Measurements from ENCODE around the gene ST8SIA4. TPM values are rescaled to one million over a fixed set of nuclear protein-coding genes. Genes with fewer than 3 reads are reported as not detected.
A peak's percentile ranks its signal among the peaks of the same experiment; 100 is the strongest.
"Not testable (repeated sequence)": the region's sequence is repeated elsewhere in the genome, so short reads cannot be mapped to it uniquely, and the experiment has no call there.

ST8SIA4 gene
- total RNA-seq, 1 donor from 2014 or later, result 6.3 TPM

DNA sequence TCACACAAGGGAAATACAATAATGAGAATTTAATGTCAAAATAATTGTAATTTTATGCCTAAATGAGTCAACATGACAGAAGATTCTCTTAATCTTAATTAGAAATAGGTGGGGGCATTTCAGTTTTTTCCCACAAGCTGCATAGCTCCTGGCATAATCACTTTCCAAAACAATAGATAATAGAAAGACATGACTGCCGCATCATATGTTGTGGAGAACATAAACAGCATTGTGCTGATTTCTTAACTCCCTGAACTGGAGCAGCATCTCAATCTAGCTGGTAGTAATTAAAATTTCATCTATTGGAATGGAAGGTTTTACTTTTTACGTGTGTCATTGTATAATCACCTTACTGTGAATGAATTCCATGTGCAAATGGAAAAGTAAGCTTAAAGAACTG lies 112.1 kb downstream of the ST8SIA4 start:
- Histone ChIP-seq H3K4me3 (ENCODE audit: low read length in 3 of 3) (no peak overlapping the region), H3K27ac (ENCODE audit: low read depth, low read length) (no peak overlapping the region), H3K36me3 (ENCODE audit: control insufficient read depth in 3 of 3, insufficient read depth in 3 of 3, low read length in 3 of 3) (no peaks in the 10 kb centered on the region), H3K27me3 (ENCODE audit: control insufficient read depth in 3 of 3, insufficient read depth in 3 of 3, low read length in 3 of 3) (no peaks in the 10 kb centered on the region), H3K4me1 (ENCODE audit: control insufficient read depth in 3 of 3, insufficient read depth in 3 of 3, low read length in 3 of 3) (no peaks in the 10 kb centered on the region), H3K9ac (ENCODE audit: low read depth in 1 of 3, low read length in 3 of 3) (no peak overlapping the region), H3K9me3 (ENCODE audit: control insufficient read depth in 3 of 3, low read length in 3 of 3) (no peaks in the 10 kb centered on the region)

DNA sequence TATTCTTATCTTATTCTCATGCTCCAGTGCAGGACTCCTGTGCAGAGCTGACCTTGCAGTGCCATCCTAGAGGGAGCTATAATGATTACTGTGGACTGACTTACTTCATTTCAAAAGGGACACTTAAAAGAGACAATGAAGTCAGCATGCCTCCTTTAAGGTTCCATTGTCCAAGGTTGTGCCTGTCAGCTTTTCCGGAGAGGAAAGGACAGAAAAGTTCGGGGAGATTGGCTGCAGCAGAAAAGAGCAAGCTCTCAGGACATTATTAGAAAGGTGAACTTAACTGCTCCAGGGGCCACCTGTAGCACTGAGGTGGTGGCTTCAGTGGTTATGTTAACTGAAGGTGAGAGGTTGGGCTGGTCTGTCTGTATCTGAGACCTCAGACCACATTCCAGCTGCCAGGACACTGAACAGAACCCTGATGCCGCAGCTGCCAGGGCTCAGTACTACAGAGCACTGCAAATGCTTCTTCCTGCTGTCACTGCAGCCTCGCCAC lies 112.9 kb downstream of the ST8SIA4 start:
- Histone ChIP-seq H3K4me3 (ENCODE audit: low read length in 3 of 3) (no peak overlapping the region), H3K9ac (ENCODE audit: low read depth in 1 of 3, low read length in 3 of 3) (no peak overlapping the region), H3K4me1 (ENCODE audit: control insufficient read depth in 3 of 3, insufficient read depth in 3 of 3, low read length in 3 of 3) (no peaks in the 10 kb centered on the region), H3K9me3 (ENCODE audit: control insufficient read depth in 3 of 3, low read length in 3 of 3) (no peaks in the 10 kb centered on the region), H3K27me3 (ENCODE audit: control insufficient read depth in 3 of 3, insufficient read depth in 3 of 3, low read length in 3 of 3) (no peaks in the 10 kb centered on the region), H3K27ac (ENCODE audit: low read depth, low read length) (no peak overlapping the region), H3K36me3 (ENCODE audit: control insufficient read depth in 3 of 3, insufficient read depth in 3 of 3, low read length in 3 of 3) (no peaks in the 10 kb centered on the region)

DNA sequence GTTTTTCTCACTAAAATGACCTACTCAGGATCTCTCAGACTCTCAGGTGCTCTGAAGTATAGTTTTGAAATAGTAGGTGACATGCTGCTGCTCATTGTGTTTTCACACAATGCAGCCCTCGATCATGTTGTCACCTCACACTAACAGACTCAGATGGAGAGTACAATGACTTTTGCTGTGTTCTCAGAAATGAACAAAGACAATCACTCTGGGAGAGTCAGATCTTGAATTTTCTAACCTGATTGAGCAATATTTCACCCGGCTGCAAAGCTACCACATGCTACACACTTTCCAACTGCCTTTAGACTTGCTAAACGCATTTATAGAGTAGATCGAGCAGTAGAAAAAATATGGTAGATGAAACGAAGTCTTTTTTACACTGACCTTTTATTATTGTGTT lies 113.4 kb downstream of the ST8SIA4 start:
- Histone ChIP-seq H3K4me3 (ENCODE audit: low read length in 3 of 3) (no peak overlapping the region), H3K36me3 (ENCODE audit: control insufficient read depth in 3 of 3, insufficient read depth in 3 of 3, low read length in 3 of 3) (no peaks in the 10 kb centered on the region), H3K27ac (ENCODE audit: low read depth, low read length) (no peak overlapping the region), H3K9ac (ENCODE audit: low read depth in 1 of 3, low read length in 3 of 3) (no peak overlapping the region), H3K9me3 (ENCODE audit: control insufficient read depth in 3 of 3, low read length in 3 of 3) (no peaks in the 10 kb centered on the region), H3K27me3 (ENCODE audit: control insufficient read depth in 3 of 3, insufficient read depth in 3 of 3, low read length in 3 of 3) (no peaks in the 10 kb centered on the region), H3K4me1 (ENCODE audit: control insufficient read depth in 3 of 3, insufficient read depth in 3 of 3, low read length in 3 of 3) (no peaks in the 10 kb centered on the region)

- no peak overlapping the region for H3K4me3 ChIP-seq (ENCODE audit: low read length in 3 of 3)
- no peaks in the 10 kb centered on the region for H3K9me3 ChIP-seq (ENCODE audit: control insufficient read depth in 3 of 3, low read length in 3 of 3)
- H3K27ac ChIP-seq (ENCODE audit: low read depth, low read length), result no peak overlapping the region
- H3K9ac ChIP-seq (ENCODE audit: low read depth in 1 of 3, low read length in 3 of 3), result no peak overlapping the region
- no peaks in the 10 kb centered on the region for H3K27me3 ChIP-seq (ENCODE audit: control insufficient read depth in 3 of 3, insufficient read depth in 3 of 3, low read length in 3 of 3)
- H3K36me3 ChIP-seq (ENCODE audit: control insufficient read depth in 3 of 3, insufficient read depth in 3 of 3, low read length in 3 of 3), result no peaks in the 10 kb centered on the region
- no peaks in the 10 kb centered on the region for H3K4me1 ChIP-seq (ENCODE audit: control insufficient read depth in 3 of 3, insufficient read depth in 3 of 3, low read length in 3 of 3)
These were observed 114.7 kb downstream of the ST8SIA4 start for GRCh38 chr5:100788417-100788816.

- Histone ChIP-seq H3K36me3 (ENCODE audit: control insufficient read depth in 3 of 3, insufficient read depth in 3 of 3, low read length in 3 of 3) (no peaks in the 10 kb centered on the region), H3K27me3 (ENCODE audit: control insufficient read depth in 3 of 3, insufficient read depth in 3 of 3, low read length in 3 of 3) (no peaks in the 10 kb centered on the region), H3K4me3 (ENCODE audit: low read length in 3 of 3) (no peak overlapping the region), H3K9me3 (ENCODE audit: control insufficient read depth in 3 of 3, low read length in 3 of 3) (no peaks in the 10 kb centered on the region), H3K9ac (ENCODE audit: low read depth in 1 of 3, low read length in 3 of 3) (no peak overlapping the region), H3K4me1 (ENCODE audit: control insufficient read depth in 3 of 3, insufficient read depth in 3 of 3, low read length in 3 of 3) (no peaks in the 10 kb centered on the region), H3K27ac (ENCODE audit: low read depth, low read length) (no peak overlapping the region)
These were observed 115.4 kb downstream of the ST8SIA4 start for GRCh38 chr5:100787648-100788047.

DNA sequence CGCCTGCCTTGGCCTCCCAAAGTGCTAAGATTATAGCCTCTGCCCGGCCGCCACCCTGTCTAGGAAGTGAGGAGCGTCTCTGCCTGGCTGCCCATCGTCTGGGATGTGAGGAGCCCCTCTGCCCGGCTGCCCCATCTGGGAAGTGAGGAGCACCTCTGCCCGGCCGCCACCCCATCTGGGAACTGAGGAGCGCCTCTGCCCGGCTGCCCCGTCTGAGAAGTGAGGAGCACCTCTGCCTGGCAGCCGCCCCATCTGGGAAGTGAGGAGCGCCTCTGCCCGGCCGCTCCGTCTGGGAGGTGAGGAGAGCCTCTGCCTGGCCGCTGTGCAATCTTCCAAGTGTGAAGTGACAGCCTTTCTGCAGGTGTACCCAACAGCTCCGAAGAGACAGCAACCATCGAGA lies 117.5 kb downstream of the ST8SIA4 start:
- not testable (repeated sequence) for H3K4me3 ChIP-seq (ENCODE audit: low read length in 3 of 3); H3K27me3 ChIP-seq (ENCODE audit: control insufficient read depth in 3 of 3, insufficient read depth in 3 of 3, low read length in 3 of 3); H3K9me3 ChIP-seq (ENCODE audit: control insufficient read depth in 3 of 3, low read length in 3 of 3); H3K9ac ChIP-seq (ENCODE audit: low read depth in 1 of 3, low read length in 3 of 3); H3K4me1 ChIP-seq (ENCODE audit: control insufficient read depth in 3 of 3, insufficient read depth in 3 of 3, low read length in 3 of 3); H3K36me3 ChIP-seq (ENCODE audit: control insufficient read depth in 3 of 3, insufficient read depth in 3 of 3, low read length in 3 of 3); H3K27ac ChIP-seq (ENCODE audit: low read depth, low read length)

- no peak overlapping the region for H3K4me3 ChIP-seq (ENCODE audit: low read length in 3 of 3)
- H3K36me3 ChIP-seq (ENCODE audit: control insufficient read depth in 3 of 3, insufficient read depth in 3 of 3, low read length in 3 of 3), result no peaks in the 10 kb centered on the region
- no peaks in the 10 kb centered on the region for H3K9me3 ChIP-seq (ENCODE audit: control insufficient read depth in 3 of 3, low read length in 3 of 3)
- no peaks in the 10 kb centered on the region for H3K4me1 ChIP-seq (ENCODE audit: control insufficient read depth in 3 of 3, insufficient read depth in 3 of 3, low read length in 3 of 3)
- peak overlapping the region; percentile 36 for H3K27ac ChIP-seq (ENCODE audit: low read depth, low read length)
- no peak overlapping the region for H3K9ac ChIP-seq (ENCODE audit: low read depth in 1 of 3, low read length in 3 of 3)
- H3K27me3 ChIP-seq (ENCODE audit: control insufficient read depth in 3 of 3, insufficient read depth in 3 of 3, low read length in 3 of 3), result no peaks in the 10 kb centered on the region
These were observed 122.7 kb downstream of the ST8SIA4 start for GRCh38 chr5:100780376-100780870.

- Histone ChIP-seq H3K4me3 (ENCODE audit: low read length in 3 of 3) (no peak overlapping the region), H3K9me3 (ENCODE audit: control insufficient read depth in 3 of 3, low read length in 3 of 3) (no peaks in the 10 kb centered on the region), H3K36me3 (ENCODE audit: control insufficient read depth in 3 of 3, insufficient read depth in 3 of 3, low read length in 3 of 3) (no peaks in the 10 kb centered on the region), H3K27ac (ENCODE audit: low read depth, low read length) (peak overlapping the region; percentile 36), H3K4me1 (ENCODE audit: control insufficient read depth in 3 of 3, insufficient read depth in 3 of 3, low read length in 3 of 3) (no peaks in the 10 kb centered on the region), H3K27me3 (ENCODE audit: control insufficient read depth in 3 of 3, insufficient read depth in 3 of 3, low read length in 3 of 3) (no peaks in the 10 kb centered on the region), H3K9ac (ENCODE audit: low read depth in 1 of 3, low read length in 3 of 3) (no peak overlapping the region)
These were observed 123.3 kb downstream of the ST8SIA4 start for GRCh38 chr5:100779669-100780375.

GRCh38 chr5:100777680-100778300 lies 125.3 kb downstream of the ST8SIA4 start:
- Histone ChIP-seq H3K4me1 (ENCODE audit: control insufficient read depth in 3 of 3, insufficient read depth in 3 of 3, low read length in 3 of 3) (no peaks in the 10 kb centered on the region), H3K36me3 (ENCODE audit: control insufficient read depth in 3 of 3, insufficient read depth in 3 of 3, low read length in 3 of 3) (no peaks in the 10 kb centered on the region), H3K27me3 (ENCODE audit: control insufficient read depth in 3 of 3, insufficient read depth in 3 of 3, low read length in 3 of 3) (no peaks in the 10 kb centered on the region), H3K4me3 (ENCODE audit: low read length in 3 of 3) (no peak overlapping the region), H3K27ac (ENCODE audit: low read depth, low read length) (no peak overlapping the region), H3K9me3 (ENCODE audit: control insufficient read depth in 3 of 3, low read length in 3 of 3) (no peaks in the 10 kb centered on the region), H3K9ac (ENCODE audit: low read depth in 1 of 3, low read length in 3 of 3) (no peak overlapping the region)

DNA sequence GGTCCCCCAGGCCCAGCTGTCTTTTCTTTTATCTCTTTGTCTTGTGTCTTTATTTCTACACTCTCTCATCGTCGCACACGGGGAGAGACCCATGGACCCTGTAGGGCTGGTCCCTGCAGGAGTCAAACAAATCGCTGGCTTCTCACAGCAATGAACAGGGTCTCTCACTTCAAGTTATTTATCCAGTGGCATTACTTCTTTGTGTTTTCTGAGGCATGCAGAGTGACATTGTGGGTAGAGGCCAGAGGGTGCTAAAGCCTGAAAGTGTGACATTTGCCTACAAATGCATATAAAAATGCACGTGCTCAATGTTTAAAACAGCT lies 127.6 kb downstream of the ST8SIA4 start:
- Histone ChIP-seq H3K27me3 (ENCODE audit: control insufficient read depth in 3 of 3, insufficient read depth in 3 of 3, low read length in 3 of 3) (no peaks in the 10 kb centered on the region), H3K4me3 (ENCODE audit: low read length in 3 of 3) (no peak overlapping the region), H3K4me1 (ENCODE audit: control insufficient read depth in 3 of 3, insufficient read depth in 3 of 3, low read length in 3 of 3) (no peaks in the 10 kb centered on the region), H3K36me3 (ENCODE audit: control insufficient read depth in 3 of 3, insufficient read depth in 3 of 3, low read length in 3 of 3) (no peaks in the 10 kb centered on the region), H3K9me3 (ENCODE audit: control insufficient read depth in 3 of 3, low read length in 3 of 3) (no peaks in the 10 kb centered on the region), H3K9ac (ENCODE audit: low read depth in 1 of 3, low read length in 3 of 3) (no peak overlapping the region), H3K27ac (ENCODE audit: low read depth, low read length) (no peak overlapping the region)
